Activated CD8-positive, alpha-beta memory T cell treated with anti-CD3 and anti-CD28 coated beads, Interleukin-2, amount 50 U/mL, for 24 hours (primary cell): ENCODE measurements around the gene PRUNE2.

Experiments
- DNase-seq: peaks from one replicate; pipeline ENCODE4 v3.0.0-alpha.2; 2020; ENCODE audit errors: extremely low read depth

Gene PRUNE2

DNA sequence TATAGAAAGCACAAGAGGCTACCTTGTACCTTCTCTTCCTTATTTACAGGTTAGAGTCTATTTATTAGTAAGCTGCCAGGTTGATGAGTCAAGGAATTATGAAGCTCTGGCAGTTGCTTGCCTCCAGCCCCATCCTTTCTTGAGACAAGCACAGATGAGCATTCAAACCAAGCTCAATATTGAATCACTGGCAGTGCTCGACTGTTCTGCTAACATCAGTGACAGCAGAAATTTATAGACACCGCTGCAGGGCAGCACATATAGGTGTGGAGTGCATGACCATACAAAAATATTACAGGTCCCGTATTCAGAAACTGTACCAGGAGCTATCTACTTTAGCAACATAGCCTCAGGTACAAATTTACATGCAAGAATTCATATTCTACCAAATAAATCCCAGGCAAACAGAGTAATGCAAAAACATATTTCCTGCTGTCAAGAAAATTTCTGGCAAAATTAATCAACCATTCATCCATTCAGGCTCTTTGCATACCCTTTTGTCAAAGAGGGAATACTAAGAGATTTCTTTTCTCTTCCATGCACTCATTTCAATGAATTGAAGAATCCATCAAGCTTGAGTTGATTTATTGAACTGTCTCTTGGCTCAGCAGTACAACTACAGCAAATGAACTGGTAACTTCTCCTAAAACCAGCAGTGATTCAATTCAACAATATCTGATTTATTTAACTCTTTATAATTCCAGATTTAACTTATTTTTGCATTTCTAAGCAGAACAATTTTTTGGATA lies 168.6 kb downstream of the PRUNE2 start:
- DNase-seq, result no peak

DNA sequence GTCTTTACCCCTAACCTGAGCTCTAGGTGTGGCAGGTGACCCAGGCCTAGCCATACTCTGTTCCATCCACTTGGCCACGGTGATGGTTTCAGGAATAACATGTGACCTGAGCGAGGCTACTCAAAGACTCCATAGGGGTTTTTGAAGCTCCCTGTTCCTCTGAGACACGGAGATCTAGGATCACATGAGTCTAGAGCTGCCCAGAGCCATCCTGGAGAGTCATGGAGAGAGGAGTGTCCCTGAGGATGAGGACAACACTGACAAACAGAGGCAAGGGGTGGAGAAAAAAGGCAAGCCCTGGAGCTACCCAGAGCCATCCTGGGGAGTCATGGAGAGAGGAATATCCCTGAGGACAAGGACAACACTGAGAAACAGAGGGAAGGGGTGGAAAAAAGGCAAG lies 171.2 kb downstream of the PRUNE2 start:
- no peak for DNase-seq

DNA sequence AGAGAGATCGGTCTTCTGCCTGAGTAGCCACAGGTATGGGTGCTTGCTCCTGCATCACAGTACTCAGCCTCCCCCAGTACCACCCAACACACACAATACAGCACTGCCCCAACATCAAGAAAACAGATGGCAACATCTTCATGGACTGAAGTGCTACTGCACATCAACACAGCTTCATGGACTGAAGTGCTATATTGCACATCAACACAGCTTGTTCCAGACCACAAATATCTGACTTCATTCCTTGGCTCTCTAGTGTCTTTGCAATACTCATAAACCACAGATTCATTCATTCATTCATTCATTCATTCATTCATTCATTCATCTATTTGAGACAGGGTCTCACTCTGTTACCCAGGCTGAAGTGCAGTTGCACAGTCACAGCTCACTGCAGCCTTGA lies 172.8 kb downstream of the PRUNE2 start:
- no peak for DNase-seq

DNA sequence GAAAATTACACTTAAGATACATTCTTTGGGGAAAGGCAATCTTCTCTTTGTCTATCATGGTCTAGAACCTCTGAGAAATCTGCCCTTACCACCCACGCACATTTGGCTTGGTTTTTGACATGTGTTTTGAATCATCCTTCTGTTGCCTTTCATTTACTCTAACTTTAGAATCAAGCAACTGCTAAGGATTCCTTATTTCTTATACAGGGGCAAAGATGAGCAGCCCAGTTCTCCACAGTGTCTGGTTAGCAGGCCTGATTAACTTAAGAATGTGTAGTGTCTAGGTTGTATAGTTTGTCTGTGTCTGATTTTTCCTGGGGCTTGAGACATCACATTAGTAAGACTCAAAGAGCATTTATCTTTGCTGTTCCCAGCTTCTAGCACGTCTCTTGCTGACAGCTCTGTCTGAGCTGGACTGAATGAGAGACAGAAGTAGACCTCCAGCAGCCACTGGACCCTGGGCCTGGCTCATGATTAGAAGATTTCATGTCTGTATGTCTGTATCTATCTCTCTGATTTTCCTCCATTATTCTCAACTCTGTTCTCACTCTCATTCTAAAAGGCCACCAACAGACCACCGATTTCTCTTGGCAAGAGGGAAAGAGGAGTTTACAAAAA lies 173.5 kb downstream of the PRUNE2 start:
- DNase-seq, result no peak

DNA sequence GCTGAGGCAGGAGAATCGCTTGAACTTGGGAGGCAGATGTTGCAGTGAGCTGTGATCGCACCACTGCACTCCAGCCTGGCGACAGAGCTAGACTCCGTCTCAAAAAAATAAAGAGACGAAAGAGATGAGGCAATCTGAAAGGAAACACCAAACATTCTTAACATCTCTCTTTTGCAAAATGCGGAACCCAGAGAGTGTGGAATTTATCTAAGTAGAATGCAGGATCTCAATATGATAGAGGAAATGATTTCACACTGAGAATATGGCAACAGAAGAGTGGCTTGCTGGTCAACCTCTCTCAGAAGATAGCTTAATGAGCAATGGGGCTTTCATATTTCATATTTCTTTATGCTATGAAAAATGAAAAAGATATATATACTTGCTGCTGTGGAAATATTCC lies 175.1 kb downstream of the PRUNE2 start:
- no peak for DNase-seq

DNA sequence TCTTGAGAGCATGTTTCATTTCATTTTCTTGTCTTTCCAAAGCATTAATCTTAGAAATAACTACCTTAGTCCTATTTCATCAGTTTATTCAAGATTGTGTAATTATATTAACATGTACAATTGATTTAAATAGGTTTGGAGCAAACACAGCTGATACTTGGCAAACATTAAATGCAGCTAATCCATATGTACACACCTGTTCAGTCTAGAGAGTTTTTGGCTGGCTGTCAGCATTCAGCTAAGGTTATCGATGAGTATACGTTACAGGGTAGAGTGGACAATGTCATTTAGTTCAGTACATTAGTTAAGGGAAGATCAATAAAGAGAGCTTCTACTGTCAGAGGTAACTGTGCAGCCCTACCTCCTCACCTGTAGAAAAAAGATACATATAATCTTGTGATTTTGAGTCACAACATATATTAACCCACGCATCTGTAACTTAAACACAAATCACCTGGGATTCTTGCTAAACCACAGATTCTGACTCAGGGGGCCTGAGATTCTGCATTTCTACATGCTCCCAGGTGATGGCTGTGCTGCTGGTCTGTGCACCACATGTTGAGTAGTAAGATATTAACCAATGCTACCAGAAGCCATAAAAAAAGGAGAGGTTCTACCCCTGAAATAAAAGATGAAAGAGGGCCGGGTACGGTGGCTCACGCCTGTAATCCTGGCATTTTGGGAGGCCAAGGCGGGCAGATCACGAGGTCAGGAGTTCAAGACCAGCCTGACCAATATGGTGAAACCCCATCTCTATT lies 175.8 kb downstream of the PRUNE2 start:
- DNase-seq, result no peak

DNA sequence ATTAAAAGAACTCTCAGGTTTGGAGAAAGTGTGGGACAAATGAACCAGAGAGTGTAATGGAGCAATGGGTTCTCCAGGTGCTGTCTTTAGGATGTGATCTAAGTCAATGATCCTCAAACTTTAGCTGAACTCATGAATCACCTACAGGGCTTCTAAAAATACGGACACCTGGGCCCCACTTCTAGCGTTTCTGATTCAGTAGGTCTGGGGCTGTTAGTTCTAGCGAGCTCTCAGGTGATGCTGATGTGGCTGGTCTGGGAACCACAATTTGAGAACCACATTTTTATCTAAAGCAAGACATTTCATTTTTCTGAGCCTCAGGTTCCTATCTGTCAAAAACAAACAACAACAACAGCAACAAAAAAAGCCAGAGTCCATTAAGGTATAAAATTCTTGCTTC lies 176.8 kb downstream of the PRUNE2 start:
- DNase-seq, result no peak

DNA sequence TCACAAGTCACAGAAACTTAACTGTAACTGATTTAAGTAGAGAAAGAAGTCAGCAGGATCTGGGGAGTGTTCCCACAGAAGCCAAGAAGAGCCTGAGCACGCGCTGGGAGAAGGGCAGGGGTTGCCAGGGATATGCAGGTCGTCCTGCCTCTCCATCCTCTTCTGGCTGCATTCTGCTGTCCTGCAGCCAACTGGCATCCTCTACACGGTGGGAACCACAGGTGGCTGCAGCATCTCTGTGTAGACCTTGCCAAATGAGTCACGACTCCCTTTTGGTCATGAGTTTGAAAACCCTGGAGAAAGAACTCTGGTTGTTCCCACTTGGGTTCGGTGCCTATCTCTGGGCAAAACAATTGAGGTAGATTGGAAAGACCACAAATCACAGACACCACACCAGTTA lies 180.0 kb downstream of the PRUNE2 start:
- no peak for DNase-seq

DNA sequence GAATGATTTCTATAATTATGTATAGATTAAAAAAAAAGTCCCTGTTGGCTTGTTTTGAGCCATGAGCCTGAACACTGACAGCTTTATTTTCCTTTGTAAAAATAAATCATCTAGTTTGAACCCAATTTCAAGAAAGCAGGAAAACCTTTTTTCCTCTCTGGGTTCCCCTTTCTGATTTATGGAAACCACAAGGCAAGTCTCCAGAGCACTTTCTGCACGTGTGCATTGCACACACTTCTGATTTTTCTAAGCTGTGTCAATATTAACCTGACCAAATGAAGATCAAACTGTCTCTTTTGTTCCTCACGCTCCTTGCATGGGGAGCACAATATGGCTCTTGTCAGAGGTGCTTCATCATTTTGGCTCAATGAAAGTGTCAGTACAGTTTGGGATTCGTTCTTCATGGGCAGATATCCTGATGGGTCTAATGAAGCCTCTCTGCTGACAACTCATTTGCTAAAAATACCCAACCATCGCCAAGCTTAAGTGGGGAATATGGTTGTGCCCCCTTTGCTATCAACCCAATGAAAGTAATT lies 180.8 kb downstream of the PRUNE2 start:
- no peak for DNase-seq

DNA sequence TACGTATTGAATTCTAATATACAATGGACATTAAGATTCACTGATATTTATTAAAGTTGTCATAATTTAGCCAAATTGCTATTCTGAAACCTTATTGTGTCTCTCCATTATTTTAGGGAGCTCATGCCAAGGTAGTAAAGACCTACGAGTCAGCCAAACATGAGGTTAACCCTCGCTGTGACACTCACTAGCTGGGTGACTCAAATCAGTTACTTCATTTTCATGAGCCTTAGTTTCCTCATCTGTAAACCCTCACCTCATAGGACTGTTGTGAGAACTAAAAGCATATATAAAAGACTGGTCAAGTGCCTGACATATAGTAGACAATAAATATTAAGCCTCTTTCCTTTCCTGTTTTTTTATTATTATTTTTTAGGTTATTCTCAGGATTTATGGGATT lies 185.7 kb downstream of the PRUNE2 start:
- DNase-seq, result no peak

DNA sequence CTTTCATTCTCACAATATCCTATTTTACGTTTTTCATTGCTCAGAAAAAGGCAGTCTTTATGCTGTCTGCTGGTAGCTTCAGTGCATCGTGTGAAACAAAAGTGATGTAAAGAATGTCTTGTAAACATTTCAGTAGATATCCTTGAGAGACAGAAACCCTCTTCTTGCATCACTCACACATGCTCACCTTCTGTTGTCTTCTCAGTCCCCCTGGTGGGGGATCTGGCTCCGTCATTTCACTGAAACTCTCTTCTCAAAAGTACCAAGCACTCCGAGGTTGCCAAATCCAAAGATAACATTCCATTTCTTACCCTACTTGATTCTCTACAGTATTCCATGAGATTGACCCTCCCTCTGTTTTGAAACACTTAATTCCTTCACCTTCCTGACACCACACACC lies 187.7 kb downstream of the PRUNE2 start:
- DNase-seq, result no peak

DNA sequence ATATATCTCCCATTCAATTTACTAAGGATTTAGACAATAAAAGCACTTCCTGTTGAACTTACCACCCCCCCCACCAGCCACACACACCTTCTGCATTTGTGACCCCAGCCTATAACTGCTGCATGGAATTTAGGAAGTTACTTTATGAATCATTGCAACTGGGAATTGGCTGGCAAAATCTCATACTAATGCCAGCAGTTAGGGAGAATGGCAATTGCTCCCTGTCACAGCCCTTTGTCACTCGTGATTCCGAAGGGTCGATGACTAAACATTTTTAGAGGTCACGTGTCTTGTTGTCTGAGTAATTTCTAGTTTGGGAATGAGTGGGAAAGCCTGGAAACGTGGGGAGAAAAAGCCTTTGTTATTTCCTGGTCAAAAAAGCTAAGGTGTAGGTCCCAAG lies 188.3 kb downstream of the PRUNE2 start:
- no peak for DNase-seq

DNA sequence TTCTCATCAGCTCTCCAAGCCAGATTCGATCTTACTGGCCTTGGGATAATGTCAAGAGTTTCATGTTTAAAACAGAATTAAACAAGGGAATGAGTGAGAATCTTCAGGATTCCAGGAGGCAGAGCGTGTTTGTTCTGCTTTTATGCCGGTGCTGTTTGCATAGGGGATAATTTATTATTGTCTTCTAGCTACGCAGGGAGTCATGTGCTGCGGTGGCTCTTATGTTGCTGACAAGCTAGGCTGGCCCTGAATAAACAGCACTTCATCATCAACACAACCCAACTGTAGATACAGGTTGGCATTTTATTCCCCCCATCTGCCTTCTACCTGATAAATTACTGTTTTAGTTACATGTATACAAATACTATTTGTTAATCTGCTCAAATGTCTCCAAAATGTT lies 188.7 kb downstream of the PRUNE2 start:
- no peak for DNase-seq

DNA sequence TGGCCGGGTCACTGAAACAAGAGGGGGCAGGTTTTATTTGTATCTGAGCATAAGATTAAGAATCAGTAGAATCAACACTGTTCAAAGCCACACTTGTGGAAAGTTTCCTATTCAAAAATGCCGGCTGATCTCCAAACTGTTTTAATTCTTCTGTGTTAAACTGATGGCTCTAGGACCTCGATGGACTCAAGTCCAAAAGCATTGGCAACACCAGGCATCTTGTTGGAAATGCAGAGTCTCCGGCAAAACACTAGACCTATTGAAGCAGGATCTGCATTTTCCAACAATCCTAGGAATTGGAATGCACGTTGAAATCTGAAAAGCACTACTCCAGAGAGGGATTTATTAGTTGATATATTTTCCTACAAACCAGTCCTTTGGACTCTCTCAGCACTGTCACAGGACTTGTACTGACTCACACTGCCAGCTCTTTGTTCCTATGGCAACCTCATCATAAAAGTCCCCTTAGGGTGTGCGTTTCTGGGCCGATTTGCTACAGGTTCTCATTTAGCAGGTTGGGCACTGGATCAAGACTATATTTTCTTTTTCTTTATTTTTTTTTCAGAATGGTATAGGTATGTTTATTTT lies 189.7 kb downstream of the PRUNE2 start:
- DNase-seq, result no peak

DNA sequence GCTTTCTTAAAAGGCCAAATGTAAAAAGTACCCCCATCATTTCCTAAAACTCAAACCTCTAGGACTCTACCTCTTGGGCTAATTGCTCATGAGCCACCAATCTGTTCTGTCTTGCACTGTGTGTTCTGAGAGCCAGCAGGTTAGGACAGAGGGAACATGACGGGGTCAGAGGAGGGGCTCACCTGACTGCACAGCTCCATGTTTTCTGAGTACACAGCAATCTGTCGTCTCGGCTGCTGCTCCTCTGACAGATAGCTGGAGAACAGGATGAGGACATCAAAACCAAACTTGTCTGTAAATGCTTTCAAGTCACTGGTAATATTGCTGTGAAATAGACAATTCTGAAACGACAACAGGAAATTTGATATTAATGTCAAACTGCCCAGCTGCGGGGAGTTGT lies 192.5 kb downstream of the PRUNE2 start:
- DNase-seq, result no peak

DNA sequence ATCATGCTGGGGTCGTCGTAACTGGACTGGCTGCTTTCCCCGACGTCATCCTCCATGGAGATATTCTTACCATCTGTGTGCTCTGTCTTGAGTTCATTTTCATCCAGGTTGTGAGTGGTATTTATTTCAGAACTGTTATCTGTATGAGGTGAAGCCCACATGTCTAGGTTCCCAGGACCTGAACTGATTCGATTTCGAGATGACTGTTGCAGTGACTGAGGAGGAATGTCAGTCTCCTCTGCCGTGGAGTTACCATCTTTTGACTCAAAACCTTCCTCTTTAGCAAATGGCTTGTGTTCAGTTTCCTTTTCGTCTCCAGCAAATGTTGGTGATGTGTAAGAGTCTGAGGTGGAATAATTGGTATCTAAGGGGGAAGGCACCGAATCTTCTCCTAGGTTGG lies 196.9 kb downstream of the PRUNE2 start:
- no peak for DNase-seq

DNA sequence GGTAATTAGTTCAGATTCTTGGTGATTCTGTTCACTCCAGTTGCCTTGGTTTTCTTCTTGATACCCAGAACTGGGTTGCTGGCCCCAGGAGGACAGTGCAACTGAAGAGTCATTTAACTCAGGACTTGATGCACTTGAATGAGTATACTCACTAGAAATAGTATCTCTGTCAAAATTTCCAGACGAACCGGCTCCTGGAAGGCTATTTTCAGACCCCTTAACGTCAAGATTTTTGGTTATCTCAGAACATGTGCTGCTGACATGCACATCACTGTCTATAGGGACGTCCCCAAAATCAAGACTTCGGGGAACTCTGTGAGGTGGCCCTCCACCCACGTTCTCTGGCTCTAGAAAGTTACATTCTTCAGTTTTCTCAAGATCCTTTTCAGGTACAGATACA lies 198.4 kb downstream of the PRUNE2 start:
- DNase-seq, result no peak

DNA sequence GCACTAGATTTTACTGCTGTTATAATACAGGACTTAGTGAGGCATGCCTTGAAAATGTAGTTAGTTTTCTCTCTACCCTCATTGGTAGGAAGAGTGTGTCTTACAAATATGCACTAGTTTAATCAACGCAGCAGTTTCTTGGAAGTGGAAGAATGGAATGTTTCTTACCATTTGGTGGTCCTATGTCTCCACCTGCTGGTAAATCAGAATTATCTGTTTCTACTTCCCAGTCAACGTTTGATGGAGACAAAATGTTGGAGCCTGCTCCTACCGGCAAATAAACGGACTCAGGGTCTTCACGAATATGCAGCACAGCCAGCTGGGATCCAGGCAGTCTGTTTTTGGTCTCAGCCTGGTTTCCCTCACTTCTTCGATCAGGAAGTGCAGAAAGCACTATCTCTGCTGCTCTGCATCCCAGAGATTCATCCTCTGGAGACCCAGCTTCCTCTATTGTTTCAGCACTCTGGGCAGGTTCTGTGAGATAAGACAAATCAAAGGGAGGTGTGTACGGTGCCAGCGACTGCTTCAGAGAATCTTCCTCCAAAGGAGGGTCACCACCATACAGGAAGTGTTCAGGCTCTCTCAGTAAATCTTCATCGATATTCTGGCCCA lies 201.2 kb downstream of the PRUNE2 start:
- no peak for DNase-seq

DNA sequence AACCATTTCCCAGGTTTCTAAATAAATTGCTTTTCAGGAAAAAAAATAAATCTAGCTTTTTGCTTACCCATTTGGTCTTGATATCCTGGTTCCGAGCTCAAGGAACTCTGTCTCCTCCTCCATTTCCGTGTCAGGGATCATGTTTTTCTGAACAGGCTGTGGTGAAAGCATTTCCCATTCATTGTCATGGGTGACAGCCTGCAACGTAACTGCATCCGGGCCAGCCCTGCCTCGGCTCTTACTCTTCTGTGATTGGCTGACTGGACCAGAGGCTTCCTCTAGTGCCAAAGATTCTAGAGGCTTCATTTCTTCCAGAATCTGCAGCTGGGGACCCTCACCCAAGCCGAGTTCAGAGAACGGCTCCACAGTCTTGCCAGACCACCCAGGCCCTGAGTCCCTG lies 202.6 kb downstream of the PRUNE2 start:
- no peak for DNase-seq

DNA sequence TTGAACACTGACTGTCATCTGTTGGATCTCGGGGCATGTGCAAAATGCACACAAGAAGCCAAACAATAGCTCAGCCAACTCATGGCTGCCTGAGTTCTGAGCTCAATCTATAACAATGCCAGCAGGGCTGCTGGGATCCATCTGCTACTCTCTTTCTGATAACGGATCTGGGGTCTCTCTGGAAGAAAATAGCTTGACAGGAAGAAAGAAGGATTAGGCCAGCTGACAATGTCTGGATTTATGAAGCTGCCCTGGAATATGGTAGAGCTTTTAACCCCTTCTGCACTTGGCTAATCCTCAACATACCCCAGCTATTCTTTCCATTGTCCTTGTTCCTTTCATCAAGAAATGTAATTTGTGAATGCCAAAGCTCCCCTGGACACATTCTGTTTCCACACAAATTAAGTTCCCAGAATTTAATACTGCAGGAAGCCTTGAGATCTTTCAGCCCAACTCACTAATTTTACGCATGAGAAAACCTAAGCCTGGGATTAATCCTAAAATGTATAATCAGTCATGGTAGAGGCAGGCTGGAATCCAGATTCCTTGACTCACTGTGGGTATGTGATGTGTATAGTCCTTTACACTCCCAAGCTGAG lies 204.4 kb downstream of the PRUNE2 start:
- DNase-seq, result no peak

DNA sequence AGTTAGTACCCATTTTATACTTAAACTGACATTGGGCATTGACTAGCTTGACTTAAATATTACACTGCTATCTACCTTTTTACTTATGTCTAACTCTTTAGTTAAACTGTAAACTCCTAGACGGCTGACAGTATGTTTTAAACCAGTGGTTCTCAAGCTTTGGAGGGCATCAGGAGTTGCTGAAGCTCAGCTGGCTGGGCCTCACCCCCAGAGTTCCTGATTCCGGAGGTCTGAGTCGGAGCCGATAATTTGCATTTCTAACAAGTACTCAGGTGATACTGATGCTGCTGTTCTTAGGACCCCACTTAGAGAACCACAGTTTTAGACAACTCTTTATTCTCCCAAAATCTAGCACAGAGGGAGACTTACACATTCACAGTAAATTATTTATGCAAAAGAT lies 205.0 kb downstream of the PRUNE2 start:
- DNase-seq, result no peak

DNA sequence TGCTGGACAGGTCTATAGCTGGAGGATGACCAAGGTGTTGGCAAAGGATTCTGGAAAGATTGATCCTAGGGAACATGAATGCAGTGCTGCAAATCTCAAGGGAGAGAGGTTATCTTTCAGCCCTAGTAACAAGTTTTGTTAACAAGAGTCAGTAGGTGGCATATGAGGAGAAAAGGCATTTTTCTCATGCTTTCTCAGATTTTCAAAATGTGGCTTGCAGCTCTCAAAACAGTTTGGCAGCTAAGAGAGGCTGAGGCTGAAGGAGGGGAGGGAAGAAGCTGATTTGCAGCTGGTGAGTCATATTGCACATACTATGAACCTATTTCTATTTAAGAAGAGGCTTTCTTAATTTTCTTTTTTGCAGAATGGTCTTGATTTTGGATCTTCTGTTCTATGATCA lies 205.9 kb downstream of the PRUNE2 start:
- DNase-seq, result no peak
